SK-N-SH (cell line): ENCODE data around the gene FIZ1. TPM values are rescaled to one million over a fixed set of nuclear protein-coding genes. Genes with fewer than 3 reads are reported as not detected.

ENCODE experiments used
- CTCF ChIA-PET: fragments of 300-600, 350-600 bp; formaldehyde crosslinking; extraction: SDS; loops from one replicate; lab custom pipeline; 2021; lab: Yijun Ruan, JAX
- POLR2A ChIA-PET: fragments of 350-600 bp; sonication (Branson Sonifier 250); formaldehyde crosslinking; extraction: SDS; loops from one replicate; lab custom pipeline; 2020; ENCODE audit warnings: antibody characterized with exemption, inconsistent platforms; lab: Yijun Ruan, JAX
- DNase-seq: peaks from one replicate; pipeline ENCODE4 v3.0.0; 2012
- H2AFZ ChIP-seq: fragments of 200-600 bp; sonication (generic); 2 replicates; pipeline ENCODE4 v1.8.1; 2016; ENCODE audit warnings: antibody characterized with exemption, mild to moderate bottlenecking, low read depth
- H3F3A ChIP-seq: fragments of 200-600 bp; sonication (generic); replicated peaks from 2 replicates; pipeline ENCODE3; 2016; ENCODE audit warnings: antibody characterized with exemption, mild to moderate bottlenecking; ENCODE audit not compliant: insufficient read depth
- H3K27ac ChIP-seq, 2 experiments: fragments of 200-500 bp in 1 of 2; fragments of 200-600 bp in 1 of 2; sonication (Bioruptor generic) in 1 of 2; sonication (generic), shearing (Covaris generic) in 1 of 2; 2 replicates each; pipeline versions ENCODE4 v1.5.1 to v1.6.1; 2014 to 2016; ENCODE audit warnings: low read depth in 2 of 2, inconsistent platforms in 1 of 2, low read length in 1 of 2, mild to moderate bottlenecking in 1 of 2, mixed read lengths in 1 of 2
- H3K27me3 ChIP-seq: fragments of 200-600 bp; sonication (generic), shearing (Covaris generic); 2 replicates; pipeline ENCODE4 v1.6.1; 2016; ENCODE audit warnings: mixed run types; ENCODE audit not compliant: insufficient read depth
- H3K36me3 ChIP-seq, 2 experiments: fragments of 200-500 bp in 1 of 2; fragments of 200-600 bp in 1 of 2; sonication (Bioruptor generic) in 1 of 2; sonication (generic) in 1 of 2; replicated peaks in 1 of 2; 2 replicates each; pipeline versions ENCODE3 to v1.5.1; 2014 to 2016; ENCODE audit warnings: low read length in 1 of 2, mild to moderate bottlenecking in 1 of 2; ENCODE audit not compliant: insufficient read depth in 2 of 2, control insufficient read depth in 1 of 2
- H3K4me1 ChIP-seq, 2 experiments: fragments of 200-500 bp in 1 of 2; fragments of 200-600 bp in 1 of 2; sonication (Bioruptor generic) in 1 of 2; sonication (generic), shearing (Covaris generic) in 1 of 2; 2 replicates each; pipeline versions ENCODE4 v1.5.1 to v1.6.1; 2014 to 2016; ENCODE audit warnings: low read depth in 1 of 2, low read length in 1 of 2, mixed run types in 1 of 2; ENCODE audit not compliant: insufficient read depth in 2 of 2, control insufficient read depth in 1 of 2
- H3K4me2 ChIP-seq: fragments of 200-600 bp; sonication (generic), shearing (Covaris generic); 2 replicates; pipeline ENCODE4 v1.6.1; 2017; ENCODE audit warnings: mixed run types
- H3K4me3 ChIP-seq, 2 experiments: fragments of 200-500 bp in 1 of 2; fragments of 200-600 bp in 1 of 2; sonication (Bioruptor generic) in 1 of 2; sonication (generic), shearing (Covaris generic) in 1 of 2; 2 replicates each; pipeline versions ENCODE4 v1.5.1 to v1.8.1; 2014 to 2016; ENCODE audit warnings: low read depth in 2 of 2, inconsistent platforms in 1 of 2, low read length in 1 of 2, mild to moderate bottlenecking in 1 of 2, mixed read lengths in 1 of 2, moderate library complexity in 1 of 2
- H3K79me2 ChIP-seq: fragments of 200-600 bp; sonication (generic); 2 replicates; pipeline ENCODE4 v1.8.1; 2017; ENCODE audit warnings: mild to moderate bottlenecking; ENCODE audit not compliant: insufficient read depth
- H3K9ac ChIP-seq: fragments of 200-600 bp; sonication (generic); 2 replicates; pipeline ENCODE4 v1.6.1; 2017; ENCODE audit warnings: mixed run types
- H3K9me2 ChIP-seq: fragments of 200-600 bp; sonication (generic); 2 replicates; pipeline ENCODE4 v1.6.1; 2017; ENCODE audit warnings: mixed run types
- H3K9me3 ChIP-seq: fragments of 200-600 bp; sonication (generic); 2 replicates; pipeline ENCODE4 v1.6.1; 2017; ENCODE audit warnings: mixed run types, mild to moderate bottlenecking, moderate library complexity
- H4K20me1 ChIP-seq: fragments of 200-600 bp; sonication (generic); 2 replicates; pipeline ENCODE4 v1.6.1; 2017; ENCODE audit warnings: mild to moderate bottlenecking, mixed run types; ENCODE audit not compliant: insufficient read depth
- CHD2 ChIP-seq: fragments of 150-350 bp; IDR thresholded peaks from 2 replicates; pipeline ENCODE4 v1.6.1; 2018; ENCODE audit warnings: low read length; ENCODE audit not compliant: partially characterized antibody
- CTCF ChIP-seq: fragments of 200-600 bp; sonication (generic); IDR thresholded peaks from 2 replicates; pipeline ENCODE4 v1.6.1; 2017; ENCODE audit warnings: antibody characterized with exemption, mild to moderate bottlenecking, moderate library complexity
- ELF1 ChIP-seq: IDR thresholded peaks from 2 replicates; pipeline ENCODE4 v1.4.0; 2012
- FOXJ3 ChIP-seq: sonication (generic); formaldehyde crosslinking; IDR thresholded peaks from 2 replicates; pipeline ENCODE4 v1.5.1; 2020; ENCODE audit warnings: mild to moderate bottlenecking, missing genetic modification reagents
- GABPA ChIP-seq: IDR thresholded peaks from 2 replicates; pipeline ENCODE4 v1.4.0; 2012; ENCODE audit warnings: low read depth, mild to moderate bottlenecking
- GATA2 ChIP-seq: sonication (generic); formaldehyde crosslinking; IDR thresholded peaks from 2 replicates; pipeline ENCODE4 v1.5.0; 2020; ENCODE audit warnings: mild to moderate bottlenecking, missing genetic modification reagents
- JUND ChIP-seq: IDR thresholded peaks from 2 replicates; pipeline ENCODE4 v1.4.0; 2012
- MEF2A ChIP-seq: IDR thresholded peaks from 2 replicates; pipeline ENCODE4 v1.4.0; 2012; ENCODE audit warnings: low read depth, borderline replicate concordance
- MXI1 ChIP-seq: IDR thresholded peaks from 2 replicates; pipeline ENCODE4 v1.6.1; 2012; ENCODE audit warnings: mild to moderate bottlenecking, low read depth, low read length, improper control_type of control experiment
- NRF1 ChIP-seq: IDR thresholded peaks from 2 replicates; pipeline ENCODE4 v1.6.1; 2012; ENCODE audit warnings: low read depth, mild to moderate bottlenecking, low read length
- PBX3 ChIP-seq: IDR thresholded peaks from 2 replicates; pipeline ENCODE4; 2012
- POLR2AphosphoS5 ChIP-seq: IDR thresholded peaks from 2 replicates; pipeline ENCODE4 v1.6.1; 2012; ENCODE audit warnings: low read depth, low read length
- RXRA ChIP-seq: IDR thresholded peaks from 2 replicates; pipeline ENCODE4 v1.4.0; 2012; ENCODE audit warnings: low read depth, mild to moderate bottlenecking, borderline replicate concordance
- SIN3A ChIP-seq: IDR thresholded peaks from 2 replicates; pipeline ENCODE4 v1.6.1; 2012; ENCODE audit warnings: low read depth, mild to moderate bottlenecking, low read length, moderate library complexity, borderline replicate concordance
- TAF1 ChIP-seq: IDR thresholded peaks from 2 replicates; pipeline ENCODE4 v1.6.1; 2012; ENCODE audit warnings: low read depth, mild to moderate bottlenecking, low read length, moderate library complexity, borderline replicate concordance
- YY1 ChIP-seq: IDR thresholded peaks from 2 replicates; pipeline ENCODE4 v1.4.0; 2012; ENCODE audit warnings: low read depth, mild to moderate bottlenecking
- WGBS: methylation state at CpG from one replicate; pipeline ENCODE4 v1.1.6; 2017; ENCODE audit warnings: low lambda C conversion rate; 5-methylcytosine and 5-hydroxymethylcytosine counted together
- polyA plus RNA-seq, 3 experiments: library from polyadenylated mRNA; depleted of rRNA; stranded (reverse); fragments of >200 nt; gene quantifications; 2 replicates each; pipeline ENCODE4 v1.2.3, GENCODE V29; 2012
- TF ChIP-seq, protein P1 (sequence below): fragments of 150-350 bp; IDR thresholded peaks from 2 replicates; pipeline ENCODE4 v1.6.1; 2017; ENCODE audit warnings: antibody characterized with exemption, low read length, low read depth, borderline replicate concordance
- TF ChIP-seq, protein P2 (sequence below): IDR thresholded peaks from 2 replicates; pipeline ENCODE4 v1.4.0; 2012; ENCODE audit warnings: low read depth, borderline replicate concordance

FIZ1 gene
- polyA plus RNA-seq, 1 of the 3 experiments (the other 2 are of a cell fraction), result 5.7 TPM

- TF ChIP-seq FOXJ3 (CRISPR knock-in tag) (no peak), NRF1 (no peak), TAF1 (no peak), YY1 (no peak), RXRA (no peak), GABPA (no peak), POLR2AphosphoS5 (no peak), CHD2 (no peak), GATA2 (CRISPR knock-in tag) (no peak), MEF2A (no peak), PBX3 (no peak), ELF1 (no peak), SIN3A (no peak), MXI1 (no peak)
- TF ChIP-seq, protein P1, sequence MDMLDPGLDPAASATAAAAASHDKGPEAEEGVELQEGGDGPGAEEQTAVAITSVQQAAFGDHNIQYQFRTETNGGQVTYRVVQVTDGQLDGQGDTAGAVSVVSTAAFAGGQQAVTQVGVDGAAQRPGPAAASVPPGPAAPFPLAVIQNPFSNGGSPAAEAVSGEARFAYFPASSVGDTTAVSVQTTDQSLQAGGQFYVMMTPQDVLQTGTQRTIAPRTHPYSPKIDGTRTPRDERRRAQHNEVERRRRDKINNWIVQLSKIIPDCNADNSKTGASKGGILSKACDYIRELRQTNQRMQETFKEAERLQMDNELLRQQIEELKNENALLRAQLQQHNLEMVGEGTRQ, result no peak
- H4K20me1 ChIP-seq, result no peaks in the 10 kb centered on the region
- ChIA-PET CTCF (no interaction called here), POLR2A (interaction anchor here (3.3 kb wide), 1 partner anchor 10 kb away, joined by 32 read pairs; no protein-coding TSS in a partner anchor)
- no peak overlapping the region for H3K27ac ChIP-seq
- no peak overlapping the region for H3K4me2 ChIP-seq
- no peak overlapping the region for H2AFZ ChIP-seq
- H3K4me3 ChIP-seq, result no peak overlapping the region
- peaks cover 6 to 13% of the 10 kb centered on the region in 2 experiments; a peak in 3 of 4 replicates for H3K4me1 ChIP-seq
- peaks cover 20 to 30% of the 10 kb centered on the region in 2 experiments for H3K36me3 ChIP-seq
- peaks cover 13% of the 10 kb centered on the region for H3F3A ChIP-seq
- no peaks in the 10 kb centered on the region for H3K27me3 ChIP-seq
- H3K79me2 ChIP-seq, result peaks cover 18% of the 10 kb centered on the region
- H3K9me2 ChIP-seq, result no peaks in the 10 kb centered on the region
- no peaks in the 10 kb centered on the region for H3K9me3 ChIP-seq
- DNase-seq, result peak; percentile 6
- no peak overlapping the region for H3K9ac ChIP-seq
- WGBS, result 95% methylated on average over 30 of the region's 30 CpGs
Observed at GRCh38 chr19:55597501-55597921, 1.8 kb downstream of the FIZ1 start.

DNA sequence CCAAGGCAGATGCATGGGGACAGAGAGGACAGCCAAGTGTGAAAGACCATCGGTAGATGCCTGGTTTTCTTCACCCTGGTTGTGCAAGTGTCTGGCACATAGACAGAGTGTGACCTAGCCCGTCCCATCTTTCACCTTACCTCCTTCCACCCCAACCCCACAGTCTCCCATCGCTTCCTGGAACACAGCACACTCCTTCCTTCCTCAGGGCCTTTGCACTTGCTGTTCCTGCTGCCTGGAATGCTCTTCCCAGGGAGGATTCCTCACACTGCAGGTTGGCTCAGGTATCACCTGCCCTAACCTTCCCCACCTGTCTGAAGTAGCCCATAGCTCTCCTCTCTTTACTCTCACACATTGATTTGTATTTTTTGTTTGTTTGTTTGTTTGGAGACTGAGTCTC is 3.0 kb downstream of the FIZ1 start:
- Histone ChIP-seq H2AFZ (no peak overlapping the region), H3K36me3 (peaks cover 20 to 34% of the 10 kb centered on the region in 2 experiments), H4K20me1 (no peaks in the 10 kb centered on the region), H3K4me3 (no peak overlapping the region), H3K27ac (no peak overlapping the region), H3K79me2 (peaks cover 14% of the 10 kb centered on the region), H3K9me2 (no peaks in the 10 kb centered on the region), H3K9me3 (no peaks in the 10 kb centered on the region), H3K4me1 (peaks cover 6 to 10% of the 10 kb centered on the region in 2 experiments; a peak in 3 of 4 replicates), H3K27me3 (no peaks in the 10 kb centered on the region), H3F3A (peaks cover 10% of the 10 kb centered on the region), H3K4me2 (no peak overlapping the region), H3K9ac (no peak overlapping the region)
- no peak for DNase-seq
- CTCF ChIA-PET, result interaction anchor here (1.2 to 1.3 kb wide), 2 partner anchors 35 to 43 kb away, joined by 3 to 4 read pairs; no protein-coding TSS in a partner anchor
- POLR2A ChIA-PET, result no interaction called here
- TF ChIP-seq JUND, result no peak
- TF ChIP-seq CTCF, result no peak
- TF ChIP-seq, protein P2, sequence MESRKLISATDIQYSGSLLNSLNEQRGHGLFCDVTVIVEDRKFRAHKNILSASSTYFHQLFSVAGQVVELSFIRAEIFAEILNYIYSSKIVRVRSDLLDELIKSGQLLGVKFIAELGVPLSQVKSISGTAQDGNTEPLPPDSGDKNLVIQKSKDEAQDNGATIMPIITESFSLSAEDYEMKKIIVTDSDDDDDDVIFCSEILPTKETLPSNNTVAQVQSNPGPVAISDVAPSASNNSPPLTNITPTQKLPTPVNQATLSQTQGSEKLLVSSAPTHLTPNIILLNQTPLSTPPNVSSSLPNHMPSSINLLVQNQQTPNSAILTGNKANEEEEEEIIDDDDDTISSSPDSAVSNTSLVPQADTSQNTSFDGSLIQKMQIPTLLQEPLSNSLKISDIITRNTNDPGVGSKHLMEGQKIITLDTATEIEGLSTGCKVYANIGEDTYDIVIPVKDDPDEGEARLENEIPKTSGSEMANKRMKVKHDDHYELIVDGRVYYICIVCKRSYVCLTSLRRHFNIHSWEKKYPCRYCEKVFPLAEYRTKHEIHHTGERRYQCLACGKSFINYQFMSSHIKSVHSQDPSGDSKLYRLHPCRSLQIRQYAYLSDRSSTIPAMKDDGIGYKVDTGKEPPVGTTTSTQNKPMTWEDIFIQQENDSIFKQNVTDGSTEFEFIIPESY, result no peak
- WGBS, result 87% methylated on average over 3 of the region's 3 CpGs
